K562 (cell line): Measurements from ENCODE around the gene TAS2R41. TPM values are rescaled to one million over a fixed set of nuclear protein-coding genes. Genes with fewer than 3 reads are reported as not detected.

Experiments used
- ATAC-seq: fragments of 200-7000 bp; cut with Tn5 transposase; 3 replicates; pipeline ENCODE4 v1.9.1; 2020; ENCODE audit warnings: moderate library complexity
- BruUV-seq: library from RNA; stranded (reverse); fragments of 400-500 nt; replicated peaks from 2 replicates; lab custom pipeline; 2021; lab: Mats Ljungman, UMichigan
- CTCF ChIA-PET: fragments of 300-600 bp; formaldehyde crosslinking; extraction: SDS; loops from one replicate; lab custom pipeline; 2021; ENCODE audit warnings: low intra/inter-chr PET ratio; lab: Yijun Ruan, JAX
- POLR2A ChIA-PET: fragments of 300-600, 350-650 bp; sonication (Branson Sonifier 250); formaldehyde crosslinking; extraction: SDS; loops from one replicate; lab custom pipeline; 2021; ENCODE audit warnings: antibody characterized with exemption, inconsistent platforms; lab: Yijun Ruan, JAX
- DNase-seq, 4 experiments: peaks; one replicate each; pipeline versions ENCODE4 v3.0.0 to v3.0.0-alpha.2; 2011 to 2018; ENCODE audit warnings: low spot score in 3 of 4, mixed read lengths in 3 of 4; ENCODE audit errors: extremely low read depth in 1 of 4
- FAIRE-seq: peaks from 2 replicates; lab custom pipeline; 2011; peaks lifted over from hg19 to GRCh38; lab: Jason Lieb, UNC
- H2AFZ ChIP-seq: 2 replicates; pipeline ENCODE4 v1.6.0; 2011; ENCODE audit warnings: low read depth, low read length, control low read depth, inconsistent platforms
- H3K27ac ChIP-seq: fragments of 200-600 bp; 3 replicates; pipeline ENCODE4 v1.8.0; 2011; ENCODE audit warnings: low read depth, mild to moderate bottlenecking, control low read depth, inconsistent platforms, low read length, moderate library complexity, mixed read lengths; ENCODE audit errors: extremely low read depth
- H3K27me3 ChIP-seq, 2 experiments: fragments of 300-600 bp in 1 of 2; 2 replicates in 1 of 2; 3 replicates in 1 of 2; pipeline versions ENCODE4 v1.6.0 to v1.8.0; 2011; ENCODE audit warnings: inconsistent platforms in 2 of 2, low read length in 2 of 2, mild to moderate bottlenecking in 1 of 2, mixed read lengths in 1 of 2, moderate library complexity in 1 of 2; ENCODE audit not compliant: control insufficient read depth in 2 of 2, insufficient read depth in 2 of 2
- H3K36me3 ChIP-seq: fragments of 300-600 bp; 3 replicates; pipeline ENCODE4 v1.8.0; 2011; ENCODE audit warnings: mild to moderate bottlenecking, low read length, inconsistent platforms; ENCODE audit not compliant: control insufficient read depth, insufficient read depth
- H3K4me1 ChIP-seq, 2 experiments: fragments of 200-600 bp in 1 of 2; replicated peaks in 1 of 2; 2 replicates in 1 of 2; 3 replicates in 1 of 2; pipeline versions ENCODE4 v1.5.1 to v1.8.0; 2011; ENCODE audit warnings: inconsistent platforms in 2 of 2, low read length in 2 of 2, mild to moderate bottlenecking in 1 of 2, mixed read lengths in 1 of 2, moderate library complexity in 1 of 2; ENCODE audit not compliant: control insufficient read depth in 2 of 2, insufficient read depth in 2 of 2
- H3K4me2 ChIP-seq: 2 replicates; pipeline ENCODE4 v1.6.1; 2011; ENCODE audit warnings: low read length, control low read depth, inconsistent platforms, mixed read lengths; ENCODE audit not compliant: insufficient read depth
- H3K4me3 ChIP-seq: fragments of 200-600 bp; sonication (generic), shearing (Covaris generic); 2 replicates; pipeline ENCODE4 v1.5.1; 2016; ENCODE audit warnings: control low read depth, inconsistent platforms
- H3K79me2 ChIP-seq: fragments of 200-600 bp; 3 replicates; pipeline ENCODE4 v1.8.0; 2011; ENCODE audit warnings: low read length, inconsistent platforms; ENCODE audit not compliant: control insufficient read depth, insufficient read depth
- H3K9ac ChIP-seq, 2 experiments: 2 replicates each; pipeline versions ENCODE4 v1.6.0 to v1.6.1; 2011; ENCODE audit warnings: low read depth in 2 of 2, low read length in 2 of 2, control low read depth in 1 of 2, inconsistent platforms in 1 of 2, mild to moderate bottlenecking in 1 of 2, mixed read lengths in 1 of 2; ENCODE audit not compliant: insufficient read depth in 1 of 2
- H3K9me1 ChIP-seq: one replicate; pipeline ENCODE4 v1.6.0; 2011; ENCODE audit warnings: inconsistent platforms, mild to moderate bottlenecking, low read length, moderate library complexity; ENCODE audit not compliant: control insufficient read depth, insufficient read depth
- H3K9me3 ChIP-seq: replicated peaks from 2 replicates; pipeline ENCODE4 v1.5.1; 2011; ENCODE audit warnings: low read depth, low read length, inconsistent platforms; ENCODE audit not compliant: control insufficient read depth, insufficient read depth
- H4K20me1 ChIP-seq: replicated peaks from 2 replicates; pipeline ENCODE4 v1.6.1; 2011; ENCODE audit warnings: low read length, inconsistent platforms, mixed read lengths; ENCODE audit not compliant: control insufficient read depth, insufficient read depth
- ATF2 ChIP-seq: sonication (generic); formaldehyde crosslinking; IDR thresholded peaks from 2 replicates; pipeline ENCODE4 v1.8.1; 2022; ENCODE audit warnings: missing genetic modification reagents
- ELK1 ChIP-seq: sonication (generic); formaldehyde crosslinking; IDR thresholded peaks from 2 replicates; pipeline ENCODE4 v1.8.1; 2022; ENCODE audit warnings: missing genetic modification reagents
- KLF10 ChIP-seq: fragments of 250-450 bp; sonication (Bioruptor Pico); IDR thresholded peaks from 2 replicates; pipeline ENCODE4 v1.6.1; 2021; ENCODE audit warnings: matching md5 sums
- MTA2 ChIP-seq: fragments of 450-650 bp; IDR thresholded peaks from 2 replicates; pipeline ENCODE4 v1.6.1; 2016; ENCODE audit warnings: low read depth
- MTF1 ChIP-seq: fragments of 250-450 bp; sonication (Bioruptor Pico); IDR thresholded peaks from 2 replicates; pipeline ENCODE4 v1.9.0; 2021; ENCODE audit warnings: moderate library complexity, mild to moderate bottlenecking, inconsistent platforms, borderline replicate concordance
- MXI1 ChIP-seq: IDR thresholded peaks from 2 replicates; pipeline ENCODE4 v1.6.1; 2011; ENCODE audit warnings: low read depth, mild to moderate bottlenecking, improper control_type of control experiment, low read length
- NCOR1 ChIP-seq: fragments of 450-650 bp; IDR thresholded peaks from 2 replicates; pipeline ENCODE4 v1.6.1; 2016; ENCODE audit warnings: mild to moderate bottlenecking, moderate library complexity
- PKNOX1 ChIP-seq: fragments of 450-650 bp; IDR thresholded peaks from 2 replicates; pipeline ENCODE4 v1.6.1; 2016
- SIRT6 ChIP-seq: IDR thresholded peaks from one replicate; pipeline ENCODE4 v1.6.1; 2012; ENCODE audit warnings: low read depth, mild to moderate bottlenecking, control low read depth, inconsistent platforms, low read length, moderate library complexity
- TARDBP ChIP-seq: fragments of 450-650 bp; IDR thresholded peaks from 2 replicates; pipeline ENCODE4 v1.6.1; 2016
- XRCC4 ChIP-seq: IDR thresholded peaks from one replicate; pipeline ENCODE4 v1.6.1; 2011; ENCODE audit not compliant: insufficient read depth, insufficient read length; ENCODE audit errors: extremely low read depth
- ZNF561 ChIP-seq: fragments of 450-650 bp; formaldehyde crosslinking; conservative IDR thresholded peaks from 2 replicates; pipeline ENCODE4 v1.4.0; 2020; ENCODE audit warnings: mild to moderate bottlenecking, moderate library complexity
- WGBS: fragments of 100-300 bp; shearing (Covaris generic); methylation state at CpG from one replicate; pipeline ENCODE4 v1.1.6; 2016; ENCODE audit warnings: low coverage, mixed read lengths; ENCODE audit not compliant: insufficient coverage; ENCODE audit errors: missing lambda C conversion rate; 5-methylcytosine and 5-hydroxymethylcytosine counted together
- in situ Hi-C: fragments of 300-500 bp; cut with MboI; formaldehyde crosslinking; loops from 4 replicates; pipeline ENCODE4 v1.15.0; 2018; ENCODE audit warnings: inconsistent platforms, mixed read lengths
- intact Hi-C: fragments of 100-400 bp; cut with micrococcal nuclease; formaldehyde crosslinking; loops from 2 replicates; pipeline ENCODE4 v1.14.2; 2022
- polyA plus RNA-seq, 8 experiments: library from polyadenylated mRNA; depleted of rRNA in 4 of 8; stranded (reverse) in 5 of 8; unstranded in 3 of 8; fragments of >200 nt; fragmentation: Nextera tagmentation in 2 of 8; fragmentation: Illumina TruSeq in 1 of 8; extraction: Ambion mirVana in 2 of 8; extraction: Trizol in 1 of 8; gene quantifications; 2 replicates each; pipeline versions ENCODE4 v1.2.1 to v1.2.3, GENCODE V29; 2011 to 2014; ENCODE audit warnings: inconsistent platforms in 1 of 8, missing spikeins in 1 of 8
- total RNA-seq, 7 experiments: library from RNA; depleted of rRNA in 6 of 7; stranded (reverse); fragments of >200 nt in 6 of 7; fragmentation: Illumina TruSeq in 2 of 7; extraction: Trizol in 2 of 7; gene quantifications; 2 replicates each; pipeline versions ENCODE4 v1.2.1 to v1.2.3, GENCODE V29; 2011 to 2021; ENCODE audit warnings: low replicate concordance in 1 of 7
- TF ChIP-seq, protein P1 (sequence below): fragments of 200-800 bp; sonication (Bioruptor generic); IDR thresholded peaks from 2 replicates; pipeline ENCODE4 v1.6.1; 2017; ENCODE audit warnings: missing genetic modification characterization, missing compliant biosample characterization

TAS2R41 gene
- total and polyA plus RNA-seq, 9 of the 15 experiments (the other 6 are each of a cell fraction or from before 2014, with no cell fraction given) = not detected

DNA sequence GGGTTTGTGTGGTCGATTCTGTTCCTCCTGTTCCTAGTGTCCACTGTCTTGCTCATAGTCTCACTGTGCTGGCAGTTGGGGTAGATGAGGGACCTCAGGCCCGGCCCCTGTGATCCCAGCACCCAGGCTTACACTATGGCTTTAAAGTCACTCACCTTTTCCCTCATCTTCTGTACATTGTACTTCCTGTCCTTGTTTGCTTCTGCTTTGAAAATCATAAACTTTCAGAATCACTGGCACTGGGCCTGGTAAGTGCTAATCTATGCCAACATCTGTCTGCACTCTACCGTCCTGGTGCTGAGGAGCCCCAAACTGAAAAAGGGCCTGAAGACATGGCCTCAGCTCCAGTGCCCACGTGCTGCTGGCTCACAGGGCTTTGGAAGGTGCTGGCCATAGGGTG is 40.1 kb upstream of the TAS2R41 start:
- Histone ChIP-seq H3K9ac (peak overlapping the region in 1 of 2 experiments; percentile 41; a peak in 1 of 4 replicates), H3K9me3 (no peaks in the 10 kb centered on the region), H3K36me3 (no peaks in the 10 kb centered on the region), H3K4me2 (no peak overlapping the region), H3K4me3 (no peak overlapping the region), H3K9me1 (no peaks in the 10 kb centered on the region), H3K79me2 (no peaks in the 10 kb centered on the region), H3K27ac (no peak overlapping the region), H3K27me3 (peaks cover 0 to 2% of the 10 kb centered on the region in 2 experiments; a peak in 2 of 5 replicates), H4K20me1 (no peaks in the 10 kb centered on the region), H3K4me1 (peaks cover 0 to 3% of the 10 kb centered on the region in 2 experiments; a peak in 1 of 5 replicates), H2AFZ (peak overlapping the region; percentile 30; the same call in 1 of the 2 replicates)
- no TSS peak for BruUV-seq
- DNase-seq = no peak
- CTCF ChIA-PET = no interaction called here
- FAIRE-seq = no peak
- in situ Hi-C loops = no loop called here
- intact Hi-C loops = no loop called here
- WGBS = 4% methylated on average over 4 of the region's 4 CpGs
- ATAC-seq = peak; percentile 21
- TF ChIP-seq NCOR1 (no peak), SIRT6 (no peak), ELK1 (CRISPR knock-in tag) (no peak), KLF10 (no peak), MTF1 (CRISPR knock-in tag) (no peak), MXI1 (no peak), PKNOX1 (no peak), MTA2 (no peak), ZNF561 (CRISPR knock-in tag) (no peak), XRCC4 (no peak), ATF2 (CRISPR knock-in tag) (no peak), TARDBP (no peak)
- TF ChIP-seq, protein P1, sequence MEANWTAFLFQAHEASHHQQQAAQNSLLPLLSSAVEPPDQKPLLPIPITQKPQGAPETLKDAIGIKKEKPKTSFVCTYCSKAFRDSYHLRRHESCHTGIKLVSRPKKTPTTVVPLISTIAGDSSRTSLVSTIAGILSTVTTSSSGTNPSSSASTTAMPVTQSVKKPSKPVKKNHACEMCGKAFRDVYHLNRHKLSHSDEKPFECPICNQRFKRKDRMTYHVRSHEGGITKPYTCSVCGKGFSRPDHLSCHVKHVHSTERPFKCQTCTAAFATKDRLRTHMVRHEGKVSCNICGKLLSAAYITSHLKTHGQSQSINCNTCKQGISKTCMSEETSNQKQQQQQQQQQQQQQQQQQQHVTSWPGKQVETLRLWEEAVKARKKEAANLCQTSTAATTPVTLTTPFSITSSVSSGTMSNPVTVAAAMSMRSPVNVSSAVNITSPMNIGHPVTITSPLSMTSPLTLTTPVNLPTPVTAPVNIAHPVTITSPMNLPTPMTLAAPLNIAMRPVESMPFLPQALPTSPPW (CRISPR knock-in tag) = no peak
- POLR2A ChIA-PET = interaction anchor here (0.7 kb wide), 1 partner anchor 8 kb away, joined by 3 read pairs; no protein-coding TSS in a partner anchor
